H1 (cell line): ENCODE data around the gene TMEM106C. TPM values are rescaled to one million over a fixed set of nuclear protein-coding genes. Genes with fewer than 3 reads are reported as not detected.

ENCODE experiments used
- CTCF ChIA-PET: fragments of 300-600 bp; sonication (Branson Sonifier 250); formaldehyde crosslinking; loops from one replicate; lab custom pipeline; 2021; ENCODE audit not compliant: partially characterized antibody; lab: Charles Lee
- POLR2A ChIA-PET: fragments of 300-600 bp; sonication (Branson Sonifier 250); formaldehyde crosslinking; loops from one replicate; lab custom pipeline; 2021; ENCODE audit warnings: inconsistent platforms; ENCODE audit not compliant: partially characterized antibody; lab: Charles Lee
- DNase-seq, 2 experiments: peaks; one replicate each; pipeline versions ENCODE4 v3.0.0 to v3.0.0-alpha.2; 2010 to 2022; ENCODE audit warnings: low spot score in 2 of 2, low read depth in 1 of 2, mixed read lengths in 1 of 2
- FAIRE-seq: peaks from 2 replicates; lab custom pipeline; 2011; peaks lifted over from hg19 to GRCh38; lab: Jason Lieb, UNC
- H2AFZ ChIP-seq: 2 replicates; pipeline ENCODE4 v1.8.1; 2012; ENCODE audit warnings: low read length, inconsistent platforms
- H2AK5ac ChIP-seq: 2 replicates; pipeline ENCODE4 v1.6.1; 2013; ENCODE audit warnings: low read depth, low read length
- H2BK120ac ChIP-seq: replicated peaks from 2 replicates; pipeline ENCODE3; 2013; ENCODE audit warnings: low read depth, low read length, inconsistent platforms
- H2BK12ac ChIP-seq: 2 replicates; pipeline ENCODE4 v1.6.1; 2013; ENCODE audit warnings: low read depth, low read length
- H2BK15ac ChIP-seq: 2 replicates; pipeline ENCODE4 v1.6.1; 2013; ENCODE audit warnings: low read length
- H2BK20ac ChIP-seq: 2 replicates; pipeline ENCODE4 v1.6.1; 2013; ENCODE audit warnings: low read length
- H2BK5ac ChIP-seq: 2 replicates; pipeline ENCODE4 v1.6.1; 2013; ENCODE audit warnings: low read depth, low read length
- H3K14ac ChIP-seq: 2 replicates; pipeline ENCODE4 v1.6.1; 2013; ENCODE audit warnings: inconsistent platforms; ENCODE audit not compliant: insufficient read length
- H3K18ac ChIP-seq: 2 replicates; pipeline ENCODE4 v1.6.1; 2013; ENCODE audit warnings: low read length; ENCODE audit errors: extremely low read depth
- H3K23ac ChIP-seq: 2 replicates; pipeline ENCODE4 v1.6.1; 2013; ENCODE audit warnings: inconsistent platforms; ENCODE audit not compliant: insufficient read length
- H3K23me2 ChIP-seq: 2 replicates; pipeline ENCODE4 v1.6.1; 2013; ENCODE audit warnings: low read depth, low read length
- H3K27ac ChIP-seq: 2 replicates; pipeline ENCODE4 v1.6.1; 2011; ENCODE audit warnings: low read depth, low read length, inconsistent platforms
- H3K27me3 ChIP-seq, 4 experiments: replicated peaks in 1 of 4; 1 replicate in 1 of 4; 2 replicates in 3 of 4; pipeline versions ENCODE4 v1.6.1 to v1.8.1; 2011 to 2013; ENCODE audit warnings: low read length in 3 of 4, mild to moderate bottlenecking in 3 of 4, inconsistent platforms in 2 of 4, mixed read lengths in 2 of 4, moderate library complexity in 1 of 4; ENCODE audit not compliant: control insufficient read depth in 3 of 4, insufficient read depth in 3 of 4; ENCODE audit errors: extremely low read depth in 1 of 4
- H3K36me3 ChIP-seq, 4 experiments: 2 replicates each; pipeline versions ENCODE4 v1.6.1 to v1.8.1; 2011 to 2013; ENCODE audit warnings: mild to moderate bottlenecking in 4 of 4, low read length in 3 of 4, moderate library complexity in 2 of 4, control low read depth in 1 of 4, inconsistent platforms in 1 of 4; ENCODE audit not compliant: insufficient read depth in 4 of 4, control insufficient read depth in 2 of 4
- H3K4ac ChIP-seq: replicated peaks from 2 replicates; pipeline ENCODE3; 2013; ENCODE audit warnings: low read length, low read depth, mixed read lengths, inconsistent platforms; ENCODE audit not compliant: insufficient read length
- H3K4me1 ChIP-seq, 4 experiments: replicated peaks in 1 of 4; 1 replicate in 1 of 4; 2 replicates in 3 of 4; pipeline versions ENCODE4 v1.6.1 to v1.8.1; 2011 to 2013; ENCODE audit warnings: low read length in 3 of 4, inconsistent platforms in 2 of 4, mixed read lengths in 1 of 4; ENCODE audit not compliant: insufficient read depth in 4 of 4, control insufficient read depth in 3 of 4
- H3K4me2 ChIP-seq, 2 experiments: 2 replicates each; pipeline versions ENCODE4 v1.6.1 to v1.8.1; 2011 to 2013; ENCODE audit warnings: low read depth in 2 of 2, low read length in 2 of 2, control low read depth in 1 of 2, inconsistent platforms in 1 of 2, mild to moderate bottlenecking in 1 of 2; ENCODE audit not compliant: insufficient read depth in 1 of 2
- H3K4me3 ChIP-seq, 4 experiments: fragments of 200-600, 300-600 bp in 1 of 4; sonication (generic), shearing (Covaris generic), sonication (Bioruptor Twin) in 1 of 4; 2 replicates each; pipeline versions ENCODE4 v1.5.1 to v1.8.1; 2011 to 2016; ENCODE audit warnings: low read length in 4 of 4, low read depth in 3 of 4, control low read depth in 2 of 4, inconsistent platforms in 2 of 4, mild to moderate bottlenecking in 2 of 4, mixed read lengths in 1 of 4, moderate library complexity in 1 of 4; ENCODE audit not compliant: insufficient read depth in 2 of 4; ENCODE audit errors: extremely low read depth in 1 of 4
- H3K56ac ChIP-seq: replicated peaks from 2 replicates; pipeline ENCODE3; 2013; ENCODE audit warnings: low read depth, mild to moderate bottlenecking, mixed read lengths, low read length, inconsistent platforms; ENCODE audit not compliant: insufficient read length
- H3K79me1 ChIP-seq: 2 replicates; pipeline ENCODE4 v1.6.1; 2013; ENCODE audit warnings: low read depth, low read length, control low read depth
- H3K79me2 ChIP-seq, 2 experiments: 2 replicates each; pipeline versions ENCODE4 v1.6.1 to v1.8.1; 2012 to 2013; ENCODE audit warnings: low read length in 2 of 2, mild to moderate bottlenecking in 2 of 2, inconsistent platforms in 1 of 2; ENCODE audit not compliant: insufficient read depth in 2 of 2, control insufficient read depth in 1 of 2
- H3K9ac ChIP-seq, 4 experiments: replicated peaks in 1 of 4; 1 replicate in 1 of 4; 2 replicates in 3 of 4; pipeline versions ENCODE4 v1.6.1 to v1.8.1; 2011 to 2013; ENCODE audit warnings: low read depth in 3 of 4, low read length in 3 of 4, control low read depth in 2 of 4, mild to moderate bottlenecking in 2 of 4, moderate library complexity in 2 of 4, inconsistent platforms in 1 of 4; ENCODE audit errors: extremely low read depth in 1 of 4
- H3K9me3 ChIP-seq, 2 experiments: 2 replicates each; pipeline versions ENCODE4 v1.6.1 to v1.8.1; 2012 to 2013; ENCODE audit warnings: mild to moderate bottlenecking in 2 of 2, moderate library complexity in 2 of 2, control low read depth in 1 of 2, inconsistent platforms in 1 of 2, low read depth in 1 of 2, low read length in 1 of 2, mixed read lengths in 1 of 2; ENCODE audit not compliant: insufficient read depth in 2 of 2
- H4K20me1 ChIP-seq, 2 experiments: replicated peaks in 1 of 2; 2 replicates each; pipeline versions ENCODE3 to v1.8.1; 2011 to 2013; ENCODE audit warnings: inconsistent platforms in 2 of 2, low read length in 2 of 2, mild to moderate bottlenecking in 1 of 2; ENCODE audit not compliant: insufficient read depth in 2 of 2, control insufficient read depth in 1 of 2
- H4K5ac ChIP-seq: 2 replicates; pipeline ENCODE4 v1.6.1; 2013; ENCODE audit warnings: low read length, low read depth, mixed read lengths, inconsistent platforms; ENCODE audit not compliant: insufficient read length
- H4K8ac ChIP-seq: 2 replicates; pipeline ENCODE4 v1.8.0; 2013; ENCODE audit warnings: mild to moderate bottlenecking, moderate library complexity, low read length, inconsistent platforms; ENCODE audit not compliant: insufficient read depth; ENCODE audit errors: extremely low read depth
- H4K91ac ChIP-seq: replicated peaks from 2 replicates; pipeline ENCODE3; 2013; ENCODE audit warnings: low read length, mixed read lengths, inconsistent platforms; ENCODE audit not compliant: insufficient read length
- ASH2L ChIP-seq: fragments of 200-600, 300-600 bp; sonication (generic); IDR thresholded peaks from one replicate; pipeline ENCODE4 v1.7.1; 2017; ENCODE audit warnings: low read length
- CTCF ChIP-seq, 3 experiments: IDR thresholded peaks; 1 replicate in 2 of 3; 2 replicates in 1 of 3; pipeline versions ENCODE4 v1.5.1 to v1.6.1; 2011; ENCODE audit warnings: low read length in 3 of 3, mild to moderate bottlenecking in 3 of 3, inconsistent platforms in 2 of 3, low read depth in 1 of 3, moderate library complexity in 1 of 3; ENCODE audit not compliant: insufficient read depth in 1 of 3; ENCODE audit errors: control extremely low read depth in 1 of 3
- GABPA ChIP-seq: IDR thresholded peaks from 2 replicates; pipeline ENCODE4 v1.6.1; 2011; ENCODE audit warnings: mild to moderate bottlenecking, low read length, moderate library complexity, borderline replicate concordance; ENCODE audit not compliant: insufficient read depth
- JUN ChIP-seq: IDR thresholded peaks from 2 replicates; pipeline ENCODE4 v1.6.1; 2011; ENCODE audit warnings: low read depth, mild to moderate bottlenecking, improper control_type of control experiment, low read length
- NANOG ChIP-seq: IDR thresholded peaks from 2 replicates; pipeline ENCODE4 v1.6.1; 2011; ENCODE audit warnings: low read length, low read depth, mild to moderate bottlenecking, inconsistent platforms; ENCODE audit not compliant: insufficient read depth, poor library complexity, severe bottlenecking
- RNF2 ChIP-seq: fragments of 200-900, 300-1000 bp; sonication (generic); IDR thresholded peaks from 2 replicates; pipeline ENCODE4 v1.7.1; 2016; ENCODE audit warnings: borderline replicate concordance, low read depth, mild to moderate bottlenecking, antibody characterized with exemption, low read length; ENCODE audit not compliant: poor library complexity, severe bottlenecking; ENCODE audit errors: missing control alignments
- SIX5 ChIP-seq: IDR thresholded peaks from 2 replicates; pipeline ENCODE4 v1.6.1; 2011; ENCODE audit warnings: mild to moderate bottlenecking, low read depth, low read length
- TCF12 ChIP-seq: IDR thresholded peaks from 2 replicates; pipeline ENCODE4 v1.6.1; 2011; ENCODE audit warnings: low read depth, mild to moderate bottlenecking, low read length
- TEAD4 ChIP-seq: IDR thresholded peaks from 2 replicates; pipeline ENCODE4 v1.6.1; 2012; ENCODE audit warnings: low read depth, low read length, inconsistent platforms, mixed read lengths
- WGBS, 2 experiments: shearing (Covaris generic) in 1 of 2; methylation state at CpG; one replicate each; pipeline versions ENCODE4 v1.1.6 to v1.1.7; 2013 to 2015; ENCODE audit warnings: low lambda C conversion rate in 2 of 2, mixed read lengths in 2 of 2, inconsistent platforms in 1 of 2, low coverage in 1 of 2, missing lambda C conversion rate in 1 of 2; ENCODE audit not compliant: insufficient replicate concordance in 2 of 2, insufficient coverage in 1 of 2, insufficient read length in 1 of 2; ENCODE audit errors: extremely low coverage in 1 of 2, missing lambda C conversion rate in 1 of 2; 5-methylcytosine and 5-hydroxymethylcytosine counted together
- polyA plus RNA-seq, 7 experiments: library from polyadenylated mRNA; depleted of rRNA in 3 of 7; stranded (reverse) in 5 of 7; unstranded in 2 of 7; fragments of >200 nt in 5 of 7; fragments of 200-250 nt in 2 of 7; gene quantifications; 1 replicate in 5 of 7; 2 replicates in 1 of 7; 4 replicates in 1 of 7; pipeline versions ENCODE4 v1.2.1 to v1.2.3, GENCODE V29; 2011 to 2013; ENCODE audit warnings: missing spikeins in 2 of 7, mixed read lengths in 2 of 7
- total RNA-seq: library from RNA; stranded (reverse); fragmentation: NEBNext Ultra II Directional; extraction: Animal tissue kit (Norgen Biotek cat#: 25700); gene quantifications from 2 replicates; pipeline ENCODE4 v1.2.1, GENCODE V29; 2021

TMEM106C gene
- total and polyA plus RNA-seq, 2 of the 8 experiments (the other 6 are each of a cell fraction or from before 2014, with no cell fraction given) = 36.6 to 45.3 TPM

- Histone ChIP-seq H3K27me3 (peaks cover 1 to 25% (median 16%) of the 10 kb centered on the region in 4 experiments), H2BK12ac (no peak overlapping the region), H3K4me2 (peak overlapping the region; percentile 83 to 92), H3K36me3 (no peaks in the 10 kb centered on the region), H3K79me1 (no peaks in the 10 kb centered on the region), H3K18ac (no peak overlapping the region), H3K4me1 (peaks cover 0 to 9% (median under 1%) of the 10 kb centered on the region in 4 experiments; a peak in 5 of 7 replicates), H2BK20ac (no peak overlapping the region), H4K91ac (no peak overlapping the region), H3K9ac (no peak overlapping the region), H3K4me3 (peak overlapping the region; percentile 38 to 66 (median 58); a peak in 6 of 8 replicates), H2AK5ac (no peak overlapping the region), H3K4ac (no peak overlapping the region), H3K14ac (no peak overlapping the region), H2BK120ac (no peak overlapping the region), H3K56ac (no peak overlapping the region), H3K23me2 (peaks cover 6% of the 10 kb centered on the region; the same call in 1 of the 2 replicates), H2BK5ac (no peak overlapping the region), H3K23ac (no peak overlapping the region), H2AFZ (0 out of 2 replicates have a peak overlapping the region, but pooled peaks have one; percentile 0), H4K20me1 (no peaks in the 10 kb centered on the region), H4K5ac (no peak overlapping the region), H3K79me2 (no peaks in the 10 kb centered on the region), H3K9me3 (peaks cover 6 to 11% of the 10 kb centered on the region in 2 experiments; a peak in 3 of 4 replicates), H3K27ac (no peak overlapping the region), H2BK15ac (no peak overlapping the region), H4K8ac (no peak overlapping the region)
- DNase-seq = no peak
- CTCF ChIA-PET = interaction anchor here (0.7 to 7.2 kb wide), 24 partner anchors 8 to 193 kb away, joined by 3 to 82 read pairs (median 4); partner anchors contain the start of genes ASB8, SENP1 and VDR
- 22% methylated on average over 18 of the region's 18 CpGs; no CpG with 5 or more reads in 1 of the 2 experiments for WGBS, 2 experiments
- POLR2A ChIA-PET = interaction anchor here (1.2 kb wide), 1 partner anchor 39 kb away, joined by 7 read pairs; no protein-coding TSS in a partner anchor
- FAIRE-seq = no peak
- no peak for TF ChIP-seq JUN
- no peak for TF ChIP-seq GABPA
- TF ChIP-seq RNF2 = peak; percentile 12
- TF ChIP-seq TEAD4 = peak; percentile 56; the same call in 1 of the 2 replicates
- TF ChIP-seq CTCF (IDR thresholded peaks at IDR 0.05; ENCODE audit: control extremely low read depth in 1 of 3, insufficient read depth in 1 of 3, low read depth in 1 of 3, low read length in 3 of 3) = peak in 1 of 3 experiments; percentile 12; a peak in 1 of 4 replicates
- no peak for TF ChIP-seq SIX5
- TF ChIP-seq ASH2L = peak; percentile 4
- TF ChIP-seq TCF12 = no peak
- no peak for TF ChIP-seq NANOG
Measured at GRCh38 chr12:47964106-47964728, 821 bp downstream of the TMEM106C start.
